Measurements from ENCODE around the gene SUMO1.
"Not testable (repeated sequence)": the region's sequence is repeated elsewhere in the genome, so short reads cannot be mapped to it uniquely, and the experiment has no call there.

The SUMO1 gene

GRCh38 chr2:202261531-202261930, 23.1 kb upstream of the SUMO1 start:
- H3K36me3 ChIP-seq (replicated peaks; ENCODE audit: low read depth, low read length), result peaks cover 1% of the 10 kb centered on the region
- H2AFZ ChIP-seq (ENCODE audit: low read depth, low read length), result no peak overlapping the region
- H3K27ac ChIP-seq (ENCODE audit: low read length), result no peak overlapping the region
- H3K9ac ChIP-seq (ENCODE audit: low read length), result no peak overlapping the region
- TF ChIP-seq EZH2phosphoT487 (IDR thresholded peaks at IDR 0.05; ENCODE audit: low read depth) (no peak), CTCF (IDR thresholded peaks at IDR 0.05; ENCODE audit: low read depth, low read length) (no peak)
- no peaks in the 10 kb centered on the region for H3K27me3 ChIP-seq (ENCODE audit: low read depth, low read length)
- H3K9me3 ChIP-seq (ENCODE audit: insufficient read depth, low read length), result no peaks in the 10 kb centered on the region
- H3K4me3 ChIP-seq (ENCODE audit: low read length), result no peak overlapping the region
- H4K20me1 ChIP-seq (ENCODE audit: insufficient read depth, low read length), result peaks cover 1% of the 10 kb centered on the region
- H3K4me2 ChIP-seq (ENCODE audit: low read length), result no peak overlapping the region
- H3K79me2 ChIP-seq (ENCODE audit: low read length), result peaks cover 23% of the 10 kb centered on the region
- peaks cover 29% of the 10 kb centered on the region for H3K4me1 ChIP-seq (ENCODE audit: low read length)

GRCh38 chr2:202251494-202251893, 13.1 kb upstream of the SUMO1 start:
- Histone ChIP-seq H3K4me1 (ENCODE audit: low read length) (no peaks in the 10 kb centered on the region), H3K27ac (ENCODE audit: low read length) (no peak overlapping the region), H3K9me3 (ENCODE audit: insufficient read depth, low read length) (no peaks in the 10 kb centered on the region), H3K36me3 (replicated peaks; ENCODE audit: low read depth, low read length) (no peaks in the 10 kb centered on the region), H2AFZ (ENCODE audit: low read depth, low read length) (no peak overlapping the region), H3K4me2 (ENCODE audit: low read length) (no peak overlapping the region), H3K4me3 (ENCODE audit: low read length) (no peak overlapping the region), H3K9ac (ENCODE audit: low read length) (no peak overlapping the region), H3K79me2 (ENCODE audit: low read length) (no peaks in the 10 kb centered on the region), H4K20me1 (ENCODE audit: insufficient read depth, low read length) (no peaks in the 10 kb centered on the region), H3K27me3 (ENCODE audit: low read depth, low read length) (no peaks in the 10 kb centered on the region)
- TF ChIP-seq EZH2phosphoT487 (IDR thresholded peaks at IDR 0.05; ENCODE audit: low read depth), result no peak
- TF ChIP-seq CTCF (IDR thresholded peaks at IDR 0.05; ENCODE audit: low read depth, low read length), result no peak

- no peaks in the 10 kb centered on the region for H3K4me1 ChIP-seq (ENCODE audit: low read length)
- no peak overlapping the region for H2AFZ ChIP-seq (ENCODE audit: low read depth, low read length)
- H3K79me2 ChIP-seq (ENCODE audit: low read length), result no peaks in the 10 kb centered on the region
- H3K4me2 ChIP-seq (ENCODE audit: low read length), result no peak overlapping the region
- no peaks in the 10 kb centered on the region for H3K9me3 ChIP-seq (ENCODE audit: insufficient read depth, low read length)
- no peaks in the 10 kb centered on the region for H3K36me3 ChIP-seq (replicated peaks; ENCODE audit: low read depth, low read length)
- H3K27me3 ChIP-seq (ENCODE audit: low read depth, low read length), result no peaks in the 10 kb centered on the region
- H3K27ac ChIP-seq (ENCODE audit: low read length), result no peak overlapping the region
- no peak overlapping the region for H3K9ac ChIP-seq (ENCODE audit: low read length)
- no peak for TF ChIP-seq CTCF (IDR thresholded peaks at IDR 0.05; ENCODE audit: low read depth, low read length)
- no peak for TF ChIP-seq EZH2phosphoT487 (IDR thresholded peaks at IDR 0.05; ENCODE audit: low read depth)
- H3K4me3 ChIP-seq (ENCODE audit: low read length), result no peak overlapping the region
- no peaks in the 10 kb centered on the region for H4K20me1 ChIP-seq (ENCODE audit: insufficient read depth, low read length)
Measured at GRCh38 chr2:202249521-202250253, 11.3 kb upstream of the SUMO1 start.

- H3K27me3 ChIP-seq (ENCODE audit: low read depth, low read length); H3K9ac ChIP-seq (ENCODE audit: low read length); H3K9me3 ChIP-seq (ENCODE audit: insufficient read depth, low read length); H3K4me1 ChIP-seq (ENCODE audit: low read length); H4K20me1 ChIP-seq (ENCODE audit: insufficient read depth, low read length); H3K36me3 ChIP-seq (replicated peaks; ENCODE audit: low read depth, low read length); H3K4me2 ChIP-seq (ENCODE audit: low read length); H3K27ac ChIP-seq (ENCODE audit: low read length); H3K4me3 ChIP-seq (ENCODE audit: low read length); H3K79me2 ChIP-seq (ENCODE audit: low read length); H2AFZ ChIP-seq (ENCODE audit: low read depth, low read length): not testable (repeated sequence)
Measured at GRCh38 chr2:202247710-202248109, 9.3 kb upstream of the SUMO1 start.

Data from OCI-LY3 (cell line).